ENCODE measurements around the gene EGLN1. TPM values are rescaled to one million over a fixed set of nuclear protein-coding genes. Genes with fewer than 3 reads are reported as not detected.
A peak's percentile ranks its signal among the peaks of the same experiment; 100 is the strongest.

EGLN1 gene
- total and polyA plus RNA-seq, 4 donors = 4.5 to 45.1 (median 16.3) TPM

DNA sequence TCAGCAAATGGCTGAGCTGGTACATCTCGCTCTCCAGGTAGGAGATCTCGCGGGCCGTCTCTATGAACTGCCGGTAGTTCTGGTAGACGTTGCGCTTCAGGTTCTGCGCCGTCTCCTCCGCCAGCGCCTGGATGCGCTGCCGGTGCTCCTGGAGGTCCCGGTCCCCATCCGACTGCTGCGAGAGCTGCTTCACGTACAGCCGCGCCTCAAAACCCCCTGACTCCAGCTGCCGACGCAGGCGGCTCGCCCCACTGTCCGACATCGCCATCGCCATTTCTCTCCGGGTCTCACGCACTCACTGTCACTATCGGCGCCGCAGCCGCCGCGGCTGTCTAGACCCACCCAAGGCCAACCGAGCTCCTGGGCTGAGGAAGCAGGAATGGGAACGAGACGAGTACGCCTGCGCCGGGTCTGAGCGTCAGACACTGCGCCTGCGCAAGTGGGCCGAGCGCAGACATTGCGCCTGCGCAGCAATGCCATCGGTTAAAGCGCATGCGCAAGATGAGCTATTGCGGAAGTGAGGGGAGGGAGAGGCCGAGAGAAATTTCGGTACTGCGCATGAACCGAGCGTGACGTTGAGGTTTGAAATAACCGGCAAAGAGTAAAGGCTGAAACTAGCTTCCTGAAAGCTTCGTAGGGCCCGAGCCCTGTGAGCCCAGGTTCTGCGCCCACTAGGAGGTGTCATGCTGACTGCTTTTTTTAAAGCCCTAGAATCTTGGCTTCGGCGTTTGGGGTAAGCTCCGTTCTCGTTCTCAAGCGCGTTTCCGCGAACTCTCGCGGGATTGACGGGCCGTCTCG is 84.4 kb downstream of the EGLN1 start, which contains the start of gene EXOC8:
Gene EXOC8 (minus strand): TSS at position 381 of the 798 bp plus-strand sequence. CDS start 107 bp downstream, at position 274.
- Histone ChIP-seq H3K36me3 (ENCODE audit: control insufficient read depth in 4 of 4, insufficient read depth in 4 of 4, low read length in 4 of 4) (peaks cover 0 to 3% (median 0%) of the 10 kb centered on the region in 4 donors), H3K27me3 (ENCODE audit: control insufficient read depth in 3 of 3, insufficient read depth in 3 of 3, low read length in 2 of 3) (no peaks in the 10 kb centered on the region), H3K9ac (ENCODE audit: insufficient read depth in 1 of 2, low read length in 2 of 2) (peak within 1 kb of the TSS; percentile 78 to 85), H3K4me3 (peak within 1 kb of the TSS; percentile 97), H3K27ac (ENCODE audit: low read depth in 1 of 2, low read length in 1 of 2) (peak within 1 kb of the TSS; percentile 87 to 98), H3K9me3 (ENCODE audit: control insufficient read depth in 4 of 4, insufficient read depth in 3 of 4, low read length in 3 of 4) (peaks cover 0 to 1% (median 0%) of the 10 kb centered on the region in 4 donors), H3K4me1 (ENCODE audit: control insufficient read depth in 5 of 5, insufficient read depth in 5 of 5, low read length in 5 of 5) (peaks cover 4 to 49% (median 14%) of the 10 kb centered on the region in 5 donors)
- ATAC-seq (ENCODE audit: insufficient read depth, low FRiP score) = peak; percentile 89
- 0% methylated on average over 74 of the region's 74 CpGs for WGBS, 2 donors
- TF ChIP-seq, protein P1, sequence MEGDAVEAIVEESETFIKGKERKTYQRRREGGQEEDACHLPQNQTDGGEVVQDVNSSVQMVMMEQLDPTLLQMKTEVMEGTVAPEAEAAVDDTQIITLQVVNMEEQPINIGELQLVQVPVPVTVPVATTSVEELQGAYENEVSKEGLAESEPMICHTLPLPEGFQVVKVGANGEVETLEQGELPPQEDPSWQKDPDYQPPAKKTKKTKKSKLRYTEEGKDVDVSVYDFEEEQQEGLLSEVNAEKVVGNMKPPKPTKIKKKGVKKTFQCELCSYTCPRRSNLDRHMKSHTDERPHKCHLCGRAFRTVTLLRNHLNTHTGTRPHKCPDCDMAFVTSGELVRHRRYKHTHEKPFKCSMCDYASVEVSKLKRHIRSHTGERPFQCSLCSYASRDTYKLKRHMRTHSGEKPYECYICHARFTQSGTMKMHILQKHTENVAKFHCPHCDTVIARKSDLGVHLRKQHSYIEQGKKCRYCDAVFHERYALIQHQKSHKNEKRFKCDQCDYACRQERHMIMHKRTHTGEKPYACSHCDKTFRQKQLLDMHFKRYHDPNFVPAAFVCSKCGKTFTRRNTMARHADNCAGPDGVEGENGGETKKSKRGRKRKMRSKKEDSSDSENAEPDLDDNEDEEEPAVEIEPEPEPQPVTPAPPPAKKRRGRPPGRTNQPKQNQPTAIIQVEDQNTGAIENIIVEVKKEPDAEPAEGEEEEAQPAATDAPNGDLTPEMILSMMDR (IDR thresholded peaks at IDR 0.05; ENCODE audit: control extremely low read depth, extremely low read depth) = no peak
- peak; percentile 99 to 100 (median 99) for DNase-seq

DNA sequence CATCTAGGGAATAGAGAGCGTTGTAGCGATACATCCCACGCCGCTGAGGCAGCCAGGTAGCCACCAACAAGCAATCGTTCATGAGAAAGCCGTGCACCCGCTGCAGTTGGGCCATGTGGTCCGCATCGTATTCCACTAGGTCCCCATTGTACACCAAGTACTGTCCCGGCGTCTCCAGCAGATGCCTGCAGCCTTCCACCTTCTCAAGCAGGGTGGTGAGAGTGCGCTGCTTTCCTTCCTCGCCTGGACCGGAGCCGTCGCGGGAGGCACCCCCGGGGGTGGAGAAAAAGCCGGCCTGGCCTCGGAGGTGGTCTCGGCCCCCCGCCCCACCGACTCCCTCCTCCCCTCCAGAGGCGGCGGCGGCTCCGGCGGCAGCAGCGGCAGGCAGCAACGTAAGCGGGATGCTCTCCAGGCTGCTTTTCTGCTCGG is 85.0 kb downstream of the EGLN1 start:
- ATAC-seq (ENCODE audit: insufficient read depth, low FRiP score) = no peak
- no peak for DNase-seq
- WGBS, 2 donors = 2% methylated on average over 32 of the region's 32 CpGs
- Histone ChIP-seq H3K36me3 (ENCODE audit: control insufficient read depth in 4 of 4, insufficient read depth in 4 of 4, low read length in 4 of 4) (peaks cover 0 to 3% (median 0%) of the 10 kb centered on the region in 4 donors), H3K4me1 (ENCODE audit: control insufficient read depth in 5 of 5, insufficient read depth in 5 of 5, low read length in 5 of 5) (peaks cover 4 to 49% (median 14%) of the 10 kb centered on the region in 5 donors), H3K27me3 (ENCODE audit: control insufficient read depth in 3 of 3, insufficient read depth in 3 of 3, low read length in 2 of 3) (no peaks in the 10 kb centered on the region), H3K9ac (ENCODE audit: insufficient read depth in 1 of 2, low read length in 2 of 2) (peak overlapping the region; percentile 78 to 83), H3K9me3 (ENCODE audit: control insufficient read depth in 4 of 4, insufficient read depth in 3 of 4, low read length in 3 of 4) (peaks cover 0 to 1% (median 0%) of the 10 kb centered on the region in 4 donors), H3K4me3 (peak overlapping the region; percentile 97), H3K27ac (ENCODE audit: low read depth in 1 of 2, low read length in 1 of 2) (peak overlapping the region; percentile 87 to 98)
- TF ChIP-seq, protein P1 (IDR thresholded peaks at IDR 0.05; ENCODE audit: control extremely low read depth, extremely low read depth) = no peak

DNA sequence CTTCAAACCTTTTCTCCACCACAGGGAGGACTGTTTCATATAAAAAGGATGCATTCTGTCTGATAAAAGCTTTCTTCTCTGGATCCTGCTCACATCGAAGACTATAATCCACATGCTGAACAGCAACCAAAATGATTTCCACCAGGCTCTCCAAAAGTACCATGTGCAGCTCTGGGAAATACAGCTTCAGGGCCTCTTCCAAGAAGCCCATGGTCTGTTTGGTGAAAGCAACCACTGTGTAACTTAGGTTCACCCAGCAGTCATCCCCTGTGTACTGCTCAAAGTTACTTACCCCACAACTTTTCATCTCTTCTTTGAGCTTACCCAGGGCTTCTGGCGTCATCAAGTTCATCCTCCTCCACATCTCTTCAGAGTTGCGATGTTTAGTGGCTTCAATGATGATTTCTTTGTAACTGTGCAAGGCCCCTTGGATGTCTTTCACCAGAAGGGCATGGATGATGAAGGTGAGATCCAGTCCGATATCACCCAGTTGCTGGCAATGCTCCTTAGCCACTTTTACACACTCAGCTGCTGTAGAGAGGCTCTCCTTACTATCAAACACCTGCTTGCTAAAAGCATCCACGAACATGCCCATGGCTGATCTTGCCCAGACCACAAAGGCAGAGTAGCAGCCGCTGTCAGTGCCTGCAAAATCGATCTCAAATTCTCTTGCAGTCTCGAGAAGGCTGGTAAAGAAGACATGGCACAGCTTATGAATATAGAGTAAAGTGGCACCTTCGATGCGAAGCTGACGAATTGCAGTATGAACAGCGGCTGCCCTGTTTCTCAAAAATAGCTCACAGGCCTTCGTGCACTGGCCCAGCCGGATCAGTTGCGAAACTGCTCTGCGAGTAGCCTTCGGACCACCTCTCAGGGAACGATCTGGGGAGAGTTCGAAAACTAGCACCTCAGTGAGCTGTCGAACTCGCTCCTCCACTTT is 86.2 kb downstream of the EGLN1 start:
- no peak for ATAC-seq (ENCODE audit: insufficient read depth, low FRiP score)
- DNase-seq = no peak
- Histone ChIP-seq H3K4me3 (peak overlapping the region; percentile 97), H3K27me3 (ENCODE audit: control insufficient read depth in 3 of 3, insufficient read depth in 3 of 3, low read length in 2 of 3) (no peaks in the 10 kb centered on the region), H3K27ac (ENCODE audit: low read depth in 1 of 2, low read length in 1 of 2) (no peak overlapping the region), H3K36me3 (ENCODE audit: control insufficient read depth in 4 of 4, insufficient read depth in 4 of 4, low read length in 4 of 4) (peaks cover 0 to 3% (median 0%) of the 10 kb centered on the region in 4 donors), H3K9ac (ENCODE audit: insufficient read depth in 1 of 2, low read length in 2 of 2) (peak overlapping the region; percentile 78 to 83), H3K4me1 (ENCODE audit: control insufficient read depth in 5 of 5, insufficient read depth in 5 of 5, low read length in 5 of 5) (peaks cover 4 to 49% (median 14%) of the 10 kb centered on the region in 5 donors), H3K9me3 (ENCODE audit: control insufficient read depth in 4 of 4, insufficient read depth in 3 of 4, low read length in 3 of 4) (peaks cover 0 to 1% (median 0%) of the 10 kb centered on the region in 4 donors)
- 57 to 70% methylated on average over 21 of the region's 21 CpGs for WGBS, 2 donors
- TF ChIP-seq, protein P1 (IDR thresholded peaks at IDR 0.05; ENCODE audit: control extremely low read depth, extremely low read depth) = no peak

Measured in lung (tissue), 12 donors.